Heart left ventricle (tissue), 11 donors: ENCODE results near the gene SEC14L2. TPM values are rescaled to one million over a fixed set of nuclear protein-coding genes. Genes with fewer than 3 reads are reported as not detected.

ENCODE experiments used
- polyA plus RNA-seq, 2 donors: library from polyadenylated mRNA; stranded (reverse); fragments of 200-250 nt; gene quantifications; one replicate each; pipeline ENCODE4 v1.2.3, GENCODE V29; 2013
- total RNA-seq, 9 donors: library from RNA; depleted of rRNA in 2 of 9; stranded (reverse); fragments of >200 nt in 2 of 9; fragmentation: NEBNext Ultra II Directional in 3 of 9; extraction: Animal tissue kit (Norgen Biotek cat#: 25700) in 3 of 9; gene quantifications; one replicate each; pipeline versions ENCODE4 v1.1.0 to v1.2.4, GENCODE V29; 2016 to 2023
- donor health status: ischemic (EF 13 %, LVEDD 7.1; RV severe dilation, severe dysfunction).
- donor health status: healthy with polysubstance abuse.
- donor health status: DM: no; HTN: yes; CAD: no.
- donor health status: DM: no; HTN: no; CAD: no.
- donor health status: ischemic (EF 25% LVEDD 5.7; RV mildly dilated, moderate dysfunction).
- donor health status: healthy.
- donor health status: DM: yes; HTN: yes; CAD: no.
- donor health status: PGD.
- donor health status: nonischemic (EF 23%, LVEDD 6.1; RV moderate dilation, normal function).

The SEC14L2 gene
- total and polyA plus RNA-seq, 11 donors = 0.30 to 11.2 (median 1.6) TPM

Other genes with a start within 250 kb of the SEC14L2 start
- 10 to 100 TPM in 1 of 9 donors, 1 to 10 TPM in 1, under 1 TPM in 6, not detected in 1; 0.12 to 11.6 (median 0.70) TPM for gene LIF, start 150.3 kb upstream of the SEC14L2 start, total RNA-seq
- gene LIF, start 150.3 kb upstream of the SEC14L2 start, polyA plus RNA-seq = under 1 TPM; 0.46 to 0.78 TPM
- 1 to 10 TPM in 2 of 9 donors, under 1 TPM in 5, not detected in 2; 0.17 to 5.0 (median 0.42) TPM for gene OSM, start 130.2 kb upstream of the SEC14L2 start, total RNA-seq
- under 1 TPM; 0.25 to 0.27 TPM for gene OSM, start 130.2 kb upstream of the SEC14L2 start, polyA plus RNA-seq
- gene CASTOR1, start 107.5 kb upstream of the SEC14L2 start, total RNA-seq = 10 to 100 TPM in 3 of 9 donors, 1 to 10 TPM in 6; 3.8 to 16.6 (median 7.1) TPM
- 10 to 100 TPM in 1 of 2 donors, 1 to 10 TPM in 1; 7.0 to 10.2 TPM for gene CASTOR1, start 107.5 kb upstream of the SEC14L2 start, polyA plus RNA-seq
- 10 to 100 TPM in 1 of 9 donors, 1 to 10 TPM in 8; 4.3 to 10.1 (median 7.1) TPM for gene TBC1D10A, start 70.1 kb upstream of the SEC14L2 start, total RNA-seq
- gene TBC1D10A, start 70.1 kb upstream of the SEC14L2 start, polyA plus RNA-seq = 1 to 10 TPM; 4.5 to 9.5 TPM
- gene SF3A1, start 40.1 kb upstream of the SEC14L2 start, total RNA-seq = 100 to 1,000 TPM in 4 of 9 donors, 10 to 100 TPM in 5; 57.7 to 142 (median 99.2) TPM
- 10 to 100 TPM; 11.4 to 31.3 TPM for gene SF3A1, start 40.1 kb upstream of the SEC14L2 start, polyA plus RNA-seq
- 1 to 10 TPM in 5 of 9 donors, under 1 TPM in 4; 0.45 to 1.7 (median 1.1) TPM for gene CCDC157, start 40.0 kb upstream of the SEC14L2 start, total RNA-seq
- 1 to 10 TPM in 1 of 2 donors, under 1 TPM in 1; 0.42 to 1.4 TPM for gene CCDC157, start 40.0 kb upstream of the SEC14L2 start, polyA plus RNA-seq
- 10 to 100 TPM in 1 of 9 donors, 1 to 10 TPM in 8; 3.3 to 12.2 (median 6.7) TPM for gene RNF215, start 9.6 kb upstream of the SEC14L2 start, total RNA-seq
- 1 to 10 TPM; 4.2 to 7.0 TPM for gene RNF215, start 9.6 kb upstream of the SEC14L2 start, polyA plus RNA-seq
- gene MTFP1, start 28.8 kb downstream of the SEC14L2 start, total RNA-seq = 10 to 100 TPM in 7 of 9 donors, 1 to 10 TPM in 2; 5.0 to 44.0 (median 15.9) TPM
- 100 to 1,000 TPM in 1 of 2 donors, 10 to 100 TPM in 1; 36.2 to 139 TPM for gene MTFP1, start 28.8 kb downstream of the SEC14L2 start, polyA plus RNA-seq
- not detected for gene SEC14L3, start 75.0 kb downstream of the SEC14L2 start, total RNA-seq
- not detected for gene SEC14L3, start 75.0 kb downstream of the SEC14L2 start, polyA plus RNA-seq
- gene SEC14L4, start 108.7 kb downstream of the SEC14L2 start, total RNA-seq = under 1 TPM in 1 of 9 donors, not detected in 8; 0.27 TPM
- not detected for gene SEC14L4, start 108.7 kb downstream of the SEC14L2 start, polyA plus RNA-seq
- gene SEC14L6, start 149.7 kb downstream of the SEC14L2 start, total RNA-seq = 1 to 10 TPM in 1 of 9 donors, under 1 TPM in 1, not detected in 7; 0.16 to 2.8 TPM
- under 1 TPM in 1 of 2 donors, not detected in 1; 0.03 TPM for gene SEC14L6, start 149.7 kb downstream of the SEC14L2 start, polyA plus RNA-seq
- gene GAL3ST1, start 177.6 kb downstream of the SEC14L2 start, total RNA-seq = 1 to 10 TPM in 1 of 9 donors, under 1 TPM in 3, not detected in 5; 0.25 to 1.1 (median 0.58) TPM
- under 1 TPM; 0.14 to 0.19 TPM for gene GAL3ST1, start 177.6 kb downstream of the SEC14L2 start, polyA plus RNA-seq
- 10 to 100 TPM; 15.7 to 39.8 (median 27.8) TPM for gene PES1, start 194.9 kb downstream of the SEC14L2 start, total RNA-seq
- 10 to 100 TPM; 23.0 to 60.9 TPM for gene PES1, start 194.9 kb downstream of the SEC14L2 start, polyA plus RNA-seq
- gene TCN2, start 210.2 kb downstream of the SEC14L2 start, total RNA-seq = 10 to 100 TPM; 11.2 to 69.9 (median 19.5) TPM
- gene TCN2, start 210.2 kb downstream of the SEC14L2 start, polyA plus RNA-seq = 10 to 100 TPM; 11.0 to 19.2 TPM
- 1 to 10 TPM; 2.4 to 9.8 (median 4.0) TPM for gene SLC35E4, start 238.8 kb downstream of the SEC14L2 start, total RNA-seq
- gene SLC35E4, start 238.8 kb downstream of the SEC14L2 start, polyA plus RNA-seq = 1 to 10 TPM; 3.4 to 5.1 TPM